Heart left ventricle (tissue), 13 donors: ENCODE data around the gene PLBD1.

Experiments used
- CTCF ChIP-seq, 12 donors: fragments of 200-600 bp; sonication (generic) in 4 of 12; IDR thresholded peaks; one replicate each; pipeline versions ENCODE4 v1.5.0 to v1.8.0; 2018 to 2022; ENCODE audit warnings: antibody characterized with exemption in 12 of 12, mild to moderate bottlenecking in 5 of 12
- POLR2A ChIP-seq, 2 donors: fragments of 450-650 bp; IDR thresholded peaks; one replicate each; pipeline ENCODE4 v1.6.1; 2017; ENCODE audit warnings: antibody characterized with exemption in 2 of 2, mild to moderate bottlenecking in 2 of 2, moderate library complexity in 2 of 2
- donor health status: ischemic (EF 13 %, LVEDD 7.1; RV severe dilation, severe dysfunction).
- donor health status: DM: no; HTN: yes; CAD: no.
- donor health status: DM: no; HTN: no; CAD: no.
- donor health status: ischemic (EF 25% LVEDD 6.9; RV normal size, moderate dysfunction).
- donor health status: ischemic (EF 25% LVEDD 5.7; RV mildly dilated, moderate dysfunction).
- donor health status: ischemic (EF 35%, LVEDD 5.7; RV mildly dilated, moderate dysfunction).
- donor health status: nonischemic (EF 11% LVEDD 7.7; RV severe dilation, severe dysfunction).
- donor health status: DM: yes; HTN: yes; CAD: no.
- donor health status: PGD.
- donor health status: ischemic (EF 29% LVEDD 5.4; RV normal size, mild dysfunction).
- donor health status: nonischemic (EF 23%, LVEDD 6.1; RV moderate dilation, normal function).

GRCh38 chr12:14557966-14558365 is 9.7 kb downstream of the PLBD1 start:
- TF ChIP-seq CTCF (IDR thresholded peaks at IDR 0.05) (no peak), POLR2A (IDR thresholded peaks at IDR 0.05) (no peak)
